CD4-positive, alpha-beta T cell (primary cell): ENCODE measurements around the gene POLE3. TPM values are rescaled to one million over a fixed set of nuclear protein-coding genes. Genes with fewer than 3 reads are reported as not detected.

Experiments
- ATAC-seq: fragments of 200-7000 bp; cut with Tn5 transposase; one replicate; pipeline ENCODE4 v1.10.0; 2022; ENCODE audit warnings: mild to moderate bottlenecking; ENCODE audit not compliant: poor library complexity
- CTCF ChIA-PET: fragments of 350-600 bp; sonication (Branson Sonifier 250); formaldehyde crosslinking; loops from one replicate; lab custom pipeline; 2021; ENCODE audit warnings: antibody characterized with exemption, inconsistent platforms; lab: Charles Lee
- POLR2A ChIA-PET: fragments of 350-600 bp; sonication (Branson Sonifier 250); formaldehyde crosslinking; loops from one replicate; lab custom pipeline; 2021; ENCODE audit warnings: antibody characterized with exemption, inconsistent platforms; lab: Charles Lee
- DNase-seq, 14 experiments: peaks; one replicate each; pipeline ENCODE4 v3.0.0-alpha.2; 2013 to 2020; ENCODE audit warnings: mixed read lengths in 2 of 14
- H3K27ac ChIP-seq, 2 donors: one replicate each; pipeline versions ENCODE4 v1.5.1 to v1.7.0; 2013; ENCODE audit warnings: low read length in 2 of 2, low read depth in 1 of 2, mild to moderate bottlenecking in 1 of 2
- H3K27me3 ChIP-seq, 2 experiments: 1 replicate in 1 of 2; 2 replicates in 1 of 2; pipeline versions ENCODE4 v1.6.1 to v1.7.0; 2013; ENCODE audit warnings: low read length in 2 of 2, control low read depth in 1 of 2, mild to moderate bottlenecking in 1 of 2, moderate library complexity in 1 of 2; ENCODE audit not compliant: insufficient read depth in 2 of 2, control insufficient read depth in 1 of 2
- H3K36me3 ChIP-seq: one replicate; pipeline ENCODE4 v1.6.1; 2013; ENCODE audit warnings: low read length, control low read depth; ENCODE audit not compliant: insufficient read depth
- H3K4me1 ChIP-seq: one replicate; pipeline ENCODE4 v1.6.1; 2013; ENCODE audit warnings: low read length, control low read depth; ENCODE audit not compliant: insufficient read depth
- H3K4me3 ChIP-seq: one replicate; pipeline ENCODE4 v1.5.1; 2013; ENCODE audit warnings: mild to moderate bottlenecking, low read length, moderate library complexity
- H3K9me3 ChIP-seq, 2 experiments: 1 replicate in 1 of 2; 2 replicates in 1 of 2; pipeline versions ENCODE4 v1.6.1 to v1.7.0; 2013; ENCODE audit warnings: low read length in 2 of 2, mild to moderate bottlenecking in 2 of 2, control low read depth in 1 of 2, moderate library complexity in 1 of 2; ENCODE audit not compliant: control insufficient read depth in 1 of 2, insufficient read depth in 1 of 2
- H3K27ac Mint-ChIP-seq: one replicate; pipeline ENCODE4 v1.8.0; 2020; ENCODE audit warnings: mixed read lengths
- H3K27me3 Mint-ChIP-seq: one replicate; pipeline ENCODE4 v1.8.0; 2021; ENCODE audit warnings: mixed read lengths
- H3K36me3 Mint-ChIP-seq: one replicate; pipeline ENCODE4 v1.8.0; 2021; ENCODE audit warnings: low read depth, mixed read lengths
- H3K4me1 Mint-ChIP-seq: one replicate; pipeline ENCODE4 v1.8.0; 2021; ENCODE audit warnings: low read depth, mixed read lengths
- H3K4me3 Mint-ChIP-seq: one replicate; pipeline ENCODE4 v1.8.0; 2020; ENCODE audit warnings: mild to moderate bottlenecking, mixed read lengths
- H3K9me3 Mint-ChIP-seq: one replicate; pipeline ENCODE4 v1.8.0; 2020; ENCODE audit warnings: mixed read lengths
- intact Hi-C, 2 experiments: fragments of 100-400 bp; cut with DNase I in 1 of 2; cut with micrococcal nuclease in 1 of 2; formaldehyde crosslinking; loops; one replicate each; pipeline versions ENCODE4 v1.15.1 to v1.9.0; 2023 to 2025; cut with DNase I, micrococcal nuclease
- total RNA-seq, 174 experiments: library from RNA in 2 of 174; stranded (reverse) in 2 of 174; gene quantifications; one replicate each; pipeline ENCODE4 v1.2.3 and lab custom pipeline; 2021 to 2026
- TF ChIP-seq, protein P1 (sequence below): fragments of 200-600 bp; IDR thresholded peaks from one replicate; pipeline ENCODE4 v1.8.0; 2022; ENCODE audit warnings: antibody characterized with exemption, mild to moderate bottlenecking

POLE3 gene
- total RNA-seq, 2 experiments from 2014 or later, result 63.6 to 64.9 TPM

DNA sequence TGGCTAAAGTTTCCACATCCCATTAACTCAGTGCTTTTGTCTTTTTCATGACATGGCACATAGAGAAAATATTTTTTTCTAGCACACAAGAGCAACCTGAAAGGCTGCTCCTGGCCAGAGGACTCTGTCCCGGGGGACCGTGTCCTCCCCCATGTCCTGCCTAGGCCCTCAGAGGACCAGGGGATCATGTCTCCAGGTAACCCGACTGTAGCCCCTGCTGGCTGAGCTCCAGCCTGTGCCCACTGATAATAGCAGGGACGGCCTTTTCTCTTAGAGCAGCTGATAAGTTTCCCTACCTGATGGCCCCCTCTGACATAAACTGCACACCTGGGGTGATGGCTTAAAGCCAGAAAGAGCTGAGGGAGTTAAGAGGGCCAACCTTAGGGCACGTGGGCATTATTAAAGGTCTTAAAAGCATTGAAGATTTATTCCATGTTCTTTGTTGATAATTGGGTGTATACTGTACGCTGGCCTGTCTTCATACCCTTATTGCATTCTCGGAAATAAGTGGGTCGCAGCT, 39.6 kb downstream of the POLE3 start:
- peaks cover 27% of the 10 kb centered on the region for H3K36me3 ChIP-seq
- no peak overlapping the region for H3K4me3 ChIP-seq
- no peaks in the 10 kb centered on the region for H3K27me3 ChIP-seq
- no peaks in the 10 kb centered on the region for H3K9me3 Mint-ChIP-seq
- peaks cover 11% of the 10 kb centered on the region for H3K4me1 ChIP-seq
- H3K27ac ChIP-seq, result no peak overlapping the region
- TF ChIP-seq, protein P1, sequence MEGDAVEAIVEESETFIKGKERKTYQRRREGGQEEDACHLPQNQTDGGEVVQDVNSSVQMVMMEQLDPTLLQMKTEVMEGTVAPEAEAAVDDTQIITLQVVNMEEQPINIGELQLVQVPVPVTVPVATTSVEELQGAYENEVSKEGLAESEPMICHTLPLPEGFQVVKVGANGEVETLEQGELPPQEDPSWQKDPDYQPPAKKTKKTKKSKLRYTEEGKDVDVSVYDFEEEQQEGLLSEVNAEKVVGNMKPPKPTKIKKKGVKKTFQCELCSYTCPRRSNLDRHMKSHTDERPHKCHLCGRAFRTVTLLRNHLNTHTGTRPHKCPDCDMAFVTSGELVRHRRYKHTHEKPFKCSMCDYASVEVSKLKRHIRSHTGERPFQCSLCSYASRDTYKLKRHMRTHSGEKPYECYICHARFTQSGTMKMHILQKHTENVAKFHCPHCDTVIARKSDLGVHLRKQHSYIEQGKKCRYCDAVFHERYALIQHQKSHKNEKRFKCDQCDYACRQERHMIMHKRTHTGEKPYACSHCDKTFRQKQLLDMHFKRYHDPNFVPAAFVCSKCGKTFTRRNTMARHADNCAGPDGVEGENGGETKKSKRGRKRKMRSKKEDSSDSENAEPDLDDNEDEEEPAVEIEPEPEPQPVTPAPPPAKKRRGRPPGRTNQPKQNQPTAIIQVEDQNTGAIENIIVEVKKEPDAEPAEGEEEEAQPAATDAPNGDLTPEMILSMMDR, result no peak
- peaks cover 23% of the 10 kb centered on the region for H3K36me3 Mint-ChIP-seq
- intact Hi-C loops, result no loop called here
- H3K27me3 Mint-ChIP-seq, result no peaks in the 10 kb centered on the region
- CTCF ChIA-PET, result interaction anchor here (0.7 kb wide), 1 partner anchor 30 kb away, joined by 4 read pairs; the partner anchor contains the start of gene ALAD
- POLR2A ChIA-PET, result no interaction called here
- DNase-seq (no peak), ATAC-seq (no peak)
- H3K9me3 ChIP-seq, result no peaks in the 10 kb centered on the region
- H3K4me1 Mint-ChIP-seq, result peaks cover 16% of the 10 kb centered on the region
- no peak overlapping the region for H3K27ac Mint-ChIP-seq
- H3K4me3 Mint-ChIP-seq, result no peak overlapping the region

DNA sequence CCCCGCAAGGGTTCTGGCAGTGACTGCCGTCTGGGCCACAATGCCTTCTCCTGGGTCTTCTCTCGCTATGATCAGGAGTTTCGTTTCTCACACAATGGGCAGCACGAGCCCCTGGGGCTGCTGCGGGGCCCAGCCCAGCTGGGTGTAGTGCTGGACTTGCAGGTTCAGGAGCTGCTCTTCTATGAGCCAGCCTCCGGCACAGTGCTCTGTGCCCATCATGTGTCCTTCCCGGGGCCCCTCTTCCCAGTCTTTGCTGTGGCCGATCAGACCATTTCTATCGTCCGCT, 40.7 kb downstream of the POLE3 start:
- no peak for DNase-seq
- Mint-ChIP-seq H3K4me3 (no peak overlapping the region), H3K4me1 (peaks cover 6% of the 10 kb centered on the region), H3K27me3 (no peaks in the 10 kb centered on the region), H3K36me3 (peaks cover 16% of the 10 kb centered on the region), H3K27ac (no peak overlapping the region), H3K9me3 (no peaks in the 10 kb centered on the region)
- no peak for ATAC-seq
- H3K4me3 ChIP-seq, result no peak overlapping the region
- intact Hi-C loops, result no loop called here
- TF ChIP-seq, protein P1, result no peak
- no peak overlapping the region for H3K27ac ChIP-seq
- peaks cover 21% of the 10 kb centered on the region for H3K36me3 ChIP-seq
- no peaks in the 10 kb centered on the region for H3K9me3 ChIP-seq
- POLR2A ChIA-PET, result no interaction called here
- H3K4me1 ChIP-seq, result peaks cover under 1% of the 10 kb centered on the region
- CTCF ChIA-PET, result no interaction called here
- no peaks in the 10 kb centered on the region for H3K27me3 ChIP-seq

DNA sequence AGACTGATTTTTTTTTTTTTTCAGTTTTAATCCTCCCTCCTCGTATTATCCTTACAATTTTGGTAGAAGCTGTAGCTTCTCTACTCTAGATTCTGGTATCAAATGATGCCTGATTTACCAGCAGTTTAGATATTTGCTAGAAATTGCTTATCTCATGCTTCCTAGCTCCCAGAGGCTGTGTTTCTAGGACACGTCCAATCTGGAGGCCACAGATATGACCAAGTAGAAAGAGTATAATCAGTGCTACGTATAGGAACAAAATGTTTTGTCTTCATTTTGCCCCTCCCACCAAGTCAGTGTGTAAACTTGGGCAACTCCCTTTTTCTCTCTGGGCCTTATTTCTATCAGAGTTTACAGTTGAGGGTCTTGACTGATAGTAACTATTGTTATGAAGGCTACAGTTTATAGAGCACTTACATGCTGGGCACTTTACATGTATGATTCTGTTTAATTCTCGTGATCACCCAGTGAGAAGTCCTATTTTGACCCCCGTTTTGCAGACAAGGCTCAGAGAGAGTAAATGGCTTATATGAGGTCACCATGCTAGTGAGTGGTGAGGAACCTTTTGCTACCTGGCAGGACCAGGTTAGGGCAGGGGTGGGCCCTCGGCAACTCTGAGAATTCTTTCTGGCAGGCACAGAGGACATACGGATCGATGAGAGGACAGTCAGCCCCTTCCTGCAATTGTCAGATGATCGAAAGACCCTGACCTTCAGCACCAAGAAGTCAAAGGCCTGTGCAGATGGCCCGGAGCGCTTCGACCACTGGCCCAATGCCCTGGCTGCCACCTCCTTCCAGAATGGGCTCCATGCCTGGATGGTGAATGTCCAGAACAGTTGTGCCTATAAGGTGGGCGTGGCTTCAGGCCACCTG, 41.3 kb downstream of the POLE3 start:
- Histone ChIP-seq H3K9me3 (no peaks in the 10 kb centered on the region), H3K4me3 (no peak overlapping the region), H3K27ac (no peak overlapping the region), H3K4me1 (no peaks in the 10 kb centered on the region), H3K27me3 (no peaks in the 10 kb centered on the region), H3K36me3 (peaks cover 15% of the 10 kb centered on the region)
- Mint-ChIP-seq H3K9me3 (no peaks in the 10 kb centered on the region), H3K4me1 (no peaks in the 10 kb centered on the region), H3K4me3 (no peak overlapping the region), H3K36me3 (peaks cover 12% of the 10 kb centered on the region), H3K27ac (no peak overlapping the region), H3K27me3 (no peaks in the 10 kb centered on the region)
- ATAC-seq (no peak), DNase-seq (no peak)
- ChIA-PET CTCF (no interaction called here), POLR2A (no interaction called here)
- TF ChIP-seq, protein P1, result no peak
- intact Hi-C loops, result no loop called here
